SHP77 (cell line): ENCODE data around the gene CTBS.

ENCODE experiments used
- DNase-seq, 2 experiments: peaks; one replicate each; lab custom pipeline; 2025; lab: John Stamatoyannopoulos, UW

Gene CTBS

DNA sequence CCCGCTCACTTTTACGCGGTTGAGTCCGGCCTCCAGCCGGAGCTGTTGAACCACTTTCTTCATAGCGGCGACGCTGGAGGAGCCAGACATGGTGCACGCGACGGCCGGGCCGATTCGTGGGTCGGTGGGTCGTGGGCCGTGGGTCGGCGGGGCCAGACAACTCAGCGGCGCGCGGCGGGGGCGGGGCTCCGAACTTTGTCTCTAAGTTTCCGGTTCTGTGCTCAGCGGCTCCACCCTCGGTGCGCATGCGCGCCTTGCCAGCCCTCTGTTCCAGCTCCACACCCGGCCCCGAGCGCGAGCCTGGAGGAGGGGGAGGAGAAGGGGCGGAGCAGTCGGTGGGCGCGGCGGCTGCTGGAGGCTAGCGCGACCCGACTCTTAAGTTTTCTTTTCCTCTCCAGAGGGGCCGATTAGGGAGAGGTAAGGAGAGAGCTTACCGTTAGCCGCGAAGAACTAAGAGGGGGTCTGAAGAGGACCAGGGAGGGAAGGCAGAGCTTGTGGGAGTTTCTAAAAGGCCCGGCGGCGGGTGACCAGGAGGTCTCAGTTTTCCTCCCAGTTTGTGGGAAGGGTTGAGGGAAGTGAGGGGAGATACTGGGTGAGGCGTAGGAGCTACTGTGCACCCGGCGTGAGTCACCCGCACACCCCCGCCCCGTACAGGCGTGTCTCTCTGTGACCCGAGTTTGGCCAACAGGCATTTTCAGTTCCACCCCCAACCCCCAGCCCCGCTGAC, 68.1 kb downstream of the CTBS start, which contains the start of the genes GNG5 and SPATA1:
Gene GNG5 (minus strand): TSS at position 580 of the 727 bp plus-strand sequence. CDS start 490 bp downstream, at position 90.
Gene SPATA1 (plus strand): TSS at position 385 of the 727 bp plus-strand sequence. CDS start 9,974 bp downstream, outside the sequence.
- DNase-seq: peak; percentile 89 to 95

DNA sequence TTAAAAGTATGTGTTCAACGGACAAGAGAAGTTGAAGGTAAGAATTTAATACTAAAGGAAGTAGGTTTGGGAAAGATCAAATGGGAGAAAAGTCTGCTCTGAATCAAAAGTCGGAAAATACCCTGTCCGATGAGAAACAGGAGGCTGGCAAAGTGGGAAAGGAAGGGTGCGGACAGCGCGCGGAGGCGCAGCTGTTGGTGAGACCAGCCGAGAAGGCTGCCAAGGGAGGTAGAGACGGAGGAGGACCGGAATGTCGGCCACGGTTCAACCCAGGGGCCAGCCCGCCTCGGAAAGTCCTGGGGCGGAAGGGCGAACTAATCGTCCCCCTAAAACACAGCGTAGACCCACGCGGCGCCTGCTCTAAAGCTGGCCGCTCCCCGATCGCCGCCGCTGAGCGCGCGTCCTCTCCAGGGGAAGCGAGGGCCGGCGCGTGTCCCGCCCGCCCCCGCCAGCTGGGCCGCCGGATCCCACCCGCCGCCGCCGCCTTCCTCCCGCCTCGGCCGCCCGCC, 68.7 kb downstream of the CTBS start:
- peak; percentile 63 to 70 for DNase-seq

- no peak for DNase-seq
These were observed 69.4 kb downstream of the CTBS start for GRCh38 chr1:84504580-84505492.

DNA sequence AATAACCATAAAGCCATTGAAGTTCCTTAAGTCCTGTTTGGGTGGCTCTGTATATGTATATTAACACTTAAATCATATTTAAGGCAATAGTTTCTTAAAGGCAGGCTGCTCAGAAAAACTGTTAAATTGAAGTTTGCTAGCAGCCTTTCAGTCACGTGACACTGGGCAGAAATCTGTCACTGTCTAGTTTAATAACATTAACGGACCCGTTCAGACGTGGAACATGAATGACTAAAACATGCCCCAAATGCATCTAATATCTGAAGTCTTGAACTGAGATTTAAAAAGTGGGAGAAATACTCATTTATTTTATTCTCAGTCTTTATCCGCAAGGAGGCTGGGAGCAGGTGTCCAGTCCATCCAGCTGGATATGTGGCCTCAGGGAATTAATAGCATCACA, 71.3 kb downstream of the CTBS start:
- no peak for DNase-seq
